NCI-H2196 treated with DMSO at 0.1 percent for 48 hours (cell line): ENCODE data around the gene PARP4.
"Not testable (repeated sequence)": the region's sequence is repeated elsewhere in the genome, so short reads cannot be mapped to it uniquely, and the experiment has no call there.

Experiments used
- DNase-seq: peaks from one replicate; lab custom pipeline; 2025; ENCODE audit not compliant: unreplicated experiment; lab: John Stamatoyannopoulos, UW

Gene PARP4

GRCh38 chr13:24454056-24454455, 58.5 kb downstream of the PARP4 start:
- no peak for DNase-seq

GRCh38 chr13:24452044-24452443, 60.5 kb downstream of the PARP4 start:
- no peak for DNase-seq

GRCh38 chr13:24450530-24450929, 62.0 kb downstream of the PARP4 start:
- no peak for DNase-seq

- DNase-seq = not testable (repeated sequence)
These were observed 67.7 kb downstream of the PARP4 start for GRCh38 chr13:24444851-24445250.

- no peak for DNase-seq
These were observed 69.2 kb downstream of the PARP4 start for GRCh38 chr13:24443366-24443765.

GRCh38 chr13:24426045-24426444, 86.5 kb downstream of the PARP4 start:
- DNase-seq = not testable (repeated sequence)

- not testable (repeated sequence) for DNase-seq
These were observed 92.9 kb downstream of the PARP4 start for GRCh38 chr13:24419668-24420067.

GRCh38 chr13:24407844-24408243, 104.7 kb downstream of the PARP4 start:
- no peak for DNase-seq

GRCh38 chr13:24406524-24406923, 106.1 kb downstream of the PARP4 start:
- DNase-seq = no peak

- DNase-seq = no peak
These were observed 115.8 kb downstream of the PARP4 start for GRCh38 chr13:24396821-24397220.

- no peak for DNase-seq
These were observed 119.6 kb downstream of the PARP4 start for GRCh38 chr13:24392972-24393371.

- DNase-seq = not testable (repeated sequence)
These were observed 120.6 kb downstream of the PARP4 start for GRCh38 chr13:24391771-24392683.

- not testable (repeated sequence) for DNase-seq
These were observed 121.8 kb downstream of the PARP4 start for GRCh38 chr13:24390795-24391194.

- DNase-seq = no peak
These were observed 123.1 kb downstream of the PARP4 start for GRCh38 chr13:24389506-24389905.

GRCh38 chr13:24388743-24389142, 123.8 kb downstream of the PARP4 start:
- DNase-seq = not testable (repeated sequence)

- no peak for DNase-seq
These were observed 125.5 kb downstream of the PARP4 start for GRCh38 chr13:24386816-24387708.

GRCh38 chr13:24385902-24386301, 126.7 kb downstream of the PARP4 start:
- DNase-seq = no peak

GRCh38 chr13:24384946-24385345, 127.6 kb downstream of the PARP4 start:
- DNase-seq = not testable (repeated sequence)

- DNase-seq = not testable (repeated sequence)
These were observed 128.5 kb downstream of the PARP4 start for GRCh38 chr13:24384091-24384490.

GRCh38 chr13:24381541-24382265, 130.9 kb downstream of the PARP4 start:
- DNase-seq = no peak

- not testable (repeated sequence) for DNase-seq
These were observed 131.7 kb downstream of the PARP4 start for GRCh38 chr13:24380881-24381280.
